NCI-H1436 (cell line): ENCODE data around the gene OR8B4.
"Not testable (repeated sequence)": the region's sequence is repeated elsewhere in the genome, so short reads cannot be mapped to it uniquely, and the experiment has no call there.

ENCODE experiments used
- DNase-seq: peaks from one replicate; lab custom pipeline; 2025; lab: John Stamatoyannopoulos, UW

The OR8B4 gene

DNA sequence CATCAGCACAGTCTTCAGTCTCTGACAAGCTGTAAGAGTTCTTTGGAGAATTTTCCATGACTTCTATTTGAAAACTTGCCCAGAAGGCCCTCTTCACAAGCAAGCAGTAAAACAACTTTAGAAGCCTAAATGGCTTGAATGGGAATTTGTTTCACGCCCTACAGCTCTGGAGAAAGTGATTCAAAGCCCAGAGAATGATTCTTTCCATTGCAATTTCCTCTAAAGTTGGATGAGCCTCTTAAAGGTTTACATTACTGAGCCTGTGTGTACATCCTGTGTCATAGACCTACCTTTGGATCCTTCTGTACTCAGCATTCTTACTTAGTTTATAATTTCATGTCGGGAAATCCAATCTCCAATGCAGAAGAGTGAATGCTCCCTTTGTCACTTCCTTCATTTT lies 19.1 kb downstream of the OR8B4 start:
- DNase-seq: no peak

DNA sequence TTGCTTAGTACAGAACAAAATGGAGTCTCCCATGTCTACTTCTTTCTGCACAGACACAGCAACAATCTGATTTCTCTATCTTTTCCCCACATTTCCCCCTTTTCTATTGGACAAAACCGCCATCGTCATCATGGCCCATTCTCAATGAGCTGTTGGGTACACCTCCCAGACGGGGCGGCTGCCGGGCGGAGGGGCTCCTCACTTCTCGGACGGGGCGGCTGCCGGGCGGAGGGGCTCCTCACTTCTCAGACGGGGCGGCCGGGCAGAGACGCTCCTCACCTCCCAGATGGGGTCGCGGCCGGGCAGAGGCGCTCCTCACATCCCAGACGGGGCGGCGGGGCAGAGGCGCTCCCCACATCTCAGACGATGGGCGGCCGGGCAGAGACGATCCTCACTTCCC lies 21.5 kb downstream of the OR8B4 start:
- DNase-seq: not testable (repeated sequence)

DNA sequence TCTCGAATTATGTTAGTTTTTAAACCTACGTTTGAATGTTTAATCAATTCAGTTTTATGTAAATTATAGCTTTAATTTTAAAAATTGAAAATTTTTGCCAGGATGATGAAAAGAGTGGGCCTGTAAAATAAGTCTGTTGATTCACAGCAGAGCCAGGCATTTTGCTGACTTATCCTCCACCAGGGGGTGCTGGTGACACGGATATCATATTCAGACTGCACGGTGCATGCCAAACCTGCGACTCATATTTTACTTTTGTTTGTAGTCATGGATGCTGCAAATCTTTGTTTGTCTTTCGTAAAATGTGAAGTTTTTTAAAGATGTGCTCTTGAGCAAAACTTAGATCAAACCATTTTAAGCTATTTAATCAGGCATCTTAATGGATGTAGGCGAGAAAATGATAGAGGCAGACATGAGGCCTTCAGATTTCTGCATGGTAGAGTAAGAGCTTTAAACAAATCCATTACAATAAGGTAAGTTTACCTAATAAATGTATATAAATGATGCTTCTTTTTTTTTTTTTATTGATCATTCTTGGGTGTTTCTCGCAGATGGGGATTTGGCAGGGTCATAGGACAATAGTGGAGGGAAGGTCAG lies 22.2 kb downstream of the OR8B4 start:
- no peak for DNase-seq

DNA sequence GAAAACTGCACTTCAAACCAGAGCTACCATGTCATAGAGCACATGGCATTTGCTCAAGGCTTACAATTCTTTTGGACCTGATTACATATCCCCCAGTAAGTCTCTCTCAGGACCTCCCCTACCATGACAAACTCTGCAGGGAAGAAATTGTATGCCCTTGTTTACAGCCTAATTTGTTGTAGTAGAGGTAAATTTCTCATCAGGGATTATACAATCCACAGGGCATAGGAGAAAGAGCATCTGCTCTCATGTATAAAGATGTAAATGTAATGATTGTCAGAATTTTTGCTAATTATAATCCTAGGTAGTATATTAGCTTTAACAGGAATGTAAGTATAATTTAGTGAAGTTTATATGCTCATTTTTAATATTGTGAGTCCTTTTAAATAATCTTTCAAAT lies 25.7 kb downstream of the OR8B4 start, which contains the start of gene OR8B3:
OR8B3 (minus strand) TSS at position 101 of the 400 bp plus-strand sequence. CDS start 1,673 bp downstream, outside the sequence.
- no peak for DNase-seq

DNA sequence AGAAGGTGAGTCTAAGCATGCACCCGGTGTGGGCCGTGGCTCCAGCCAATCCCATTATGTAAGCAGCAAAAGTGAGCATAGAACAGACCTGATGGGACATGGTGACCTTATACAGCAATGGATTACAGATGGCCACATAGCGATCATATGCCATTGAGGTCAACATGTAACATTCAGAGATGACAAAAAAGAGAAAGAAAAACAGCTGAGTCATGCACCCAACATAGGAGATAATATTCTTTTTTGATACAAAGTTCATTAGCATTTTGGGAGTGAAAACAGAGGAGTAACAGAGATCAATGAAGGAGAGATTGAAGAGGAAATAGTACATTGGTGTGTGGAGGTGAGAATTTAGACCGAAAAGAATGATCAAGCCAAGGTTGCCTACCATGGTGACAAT lies 27.8 kb downstream of the OR8B4 start:
- not testable (repeated sequence) for DNase-seq

DNA sequence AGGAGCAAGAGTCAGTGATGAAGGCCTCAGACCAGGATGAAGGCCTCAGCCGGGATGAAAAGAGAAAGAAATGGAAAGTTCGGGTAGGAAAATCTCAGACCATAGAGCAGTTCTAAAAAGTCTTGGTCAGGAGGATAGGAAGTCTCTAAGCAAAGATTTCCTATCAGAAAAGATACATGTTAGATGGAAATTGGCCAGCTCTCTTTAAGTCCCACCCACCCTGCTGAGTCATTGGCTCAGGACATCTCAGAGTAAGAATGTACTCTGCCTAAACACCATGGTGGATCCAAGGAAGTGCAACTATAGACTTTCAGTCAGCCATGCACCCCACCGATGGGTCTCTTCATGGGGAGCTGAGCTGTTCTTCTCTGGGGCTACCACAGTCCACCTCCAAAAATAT lies 30.3 kb downstream of the OR8B4 start:
- DNase-seq: no peak

DNA sequence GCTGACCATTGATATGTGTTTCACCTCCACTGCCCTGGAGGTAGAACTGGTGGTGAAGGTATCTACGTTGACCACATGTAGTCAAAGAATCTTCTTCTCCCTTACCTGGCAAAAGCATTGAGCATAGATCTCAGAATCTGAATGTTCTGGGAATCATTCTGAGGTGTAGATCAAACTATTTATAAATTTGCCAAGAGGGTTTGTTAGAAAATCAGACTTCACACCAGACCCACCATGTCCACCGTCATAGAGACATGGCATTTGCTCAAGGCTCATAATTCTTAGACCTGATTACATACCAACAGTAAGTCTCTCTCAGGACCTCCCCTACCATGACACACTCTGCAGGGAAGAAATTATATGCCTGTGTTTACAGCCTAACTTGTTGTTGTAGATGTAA lies 40.3 kb downstream of the OR8B4 start, which contains the start of gene OR8B2:
OR8B2 (minus strand) TSS at position 101 of the 400 bp plus-strand sequence. CDS start 1,156 bp downstream, outside the sequence.
- no peak for DNase-seq

DNA sequence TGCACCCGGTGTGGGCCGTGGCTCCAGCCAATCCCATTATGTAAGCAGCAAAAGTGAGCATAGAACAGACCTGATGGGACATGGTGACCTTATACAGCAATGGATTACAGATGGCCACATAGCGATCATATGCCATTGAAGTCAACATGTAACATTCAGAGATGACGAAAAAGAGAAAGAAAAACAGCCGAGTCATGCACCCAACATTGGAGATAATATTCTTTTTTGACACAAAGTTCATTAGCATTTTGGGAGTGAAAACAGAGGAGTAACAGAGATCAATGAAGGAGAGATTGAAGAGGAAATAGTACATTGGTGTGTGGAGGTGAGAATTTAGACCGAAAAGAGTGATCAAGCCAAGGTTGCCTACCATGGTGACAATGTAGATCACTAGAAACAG lies 41.8 kb downstream of the OR8B4 start:
- DNase-seq: not testable (repeated sequence)

DNA sequence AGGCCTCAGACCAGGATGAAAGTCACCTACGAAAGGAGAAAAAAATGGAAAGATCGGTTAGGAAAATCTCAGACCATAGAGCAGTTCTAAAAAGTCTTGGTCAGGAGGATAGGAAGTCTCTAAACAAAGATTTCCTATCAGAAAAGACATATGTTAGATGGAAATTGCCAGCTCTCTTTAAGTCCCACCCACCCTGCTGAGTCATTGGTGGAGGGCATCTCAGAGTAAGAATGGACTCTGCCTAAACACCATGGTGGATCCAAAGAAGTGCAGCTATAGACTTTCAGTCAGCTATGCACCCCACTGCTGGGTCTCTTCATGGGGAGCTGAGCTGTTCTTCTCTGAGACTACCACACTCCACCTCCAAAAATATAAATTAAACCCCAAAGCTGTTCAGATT lies 44.1 kb downstream of the OR8B4 start:
- DNase-seq: no peak

DNA sequence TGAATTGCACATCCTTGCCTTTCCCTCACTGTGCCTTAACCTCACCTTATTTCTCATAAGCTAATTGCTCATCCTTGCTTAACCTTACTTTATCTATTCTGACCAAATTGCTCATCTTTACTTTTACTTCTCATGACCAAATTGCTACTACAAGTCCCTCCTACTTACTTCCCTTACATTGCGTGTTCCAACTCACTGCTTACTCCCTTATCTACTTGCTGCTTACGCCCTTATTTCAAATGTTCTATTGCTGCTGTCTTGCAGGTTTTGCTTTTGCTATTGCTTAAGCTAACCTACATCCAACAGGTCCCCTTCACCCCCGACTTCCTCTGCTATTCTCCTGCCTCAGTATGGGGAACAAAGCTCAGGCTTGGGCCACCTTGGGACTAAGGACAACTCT lies 48.4 kb downstream of the OR8B4 start:
- DNase-seq: no peak
